ENCODE measurements around the gene PDIA4. TPM values are rescaled to one million over a fixed set of nuclear protein-coding genes. Genes with fewer than 3 reads are reported as not detected.
A peak's percentile ranks its signal among the peaks of the same experiment; 100 is the strongest.

The PDIA4 gene
- total and polyA plus RNA-seq, 2 donors from 2014 or later, result 69.9 to 159 TPM

DNA sequence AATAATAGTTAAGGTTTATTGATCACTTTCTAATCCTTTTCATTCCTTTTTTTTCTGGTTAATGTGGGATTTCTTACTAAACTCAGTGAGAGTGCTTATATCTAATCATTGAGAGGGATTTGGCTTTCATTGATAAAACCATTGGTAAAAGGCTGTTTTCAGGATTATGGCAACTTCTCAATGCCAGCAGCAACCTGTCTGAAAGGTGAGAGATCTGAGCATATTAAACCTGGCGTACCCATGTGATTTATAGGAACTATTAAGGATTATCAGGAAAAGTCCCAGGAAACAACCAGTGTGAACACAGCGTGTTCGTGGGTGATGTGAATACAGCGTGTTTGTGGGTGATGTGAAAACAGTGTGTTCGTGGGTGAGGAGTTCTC lies 65.9 kb downstream of the PDIA4 start:
- TF ChIP-seq, protein P1, sequence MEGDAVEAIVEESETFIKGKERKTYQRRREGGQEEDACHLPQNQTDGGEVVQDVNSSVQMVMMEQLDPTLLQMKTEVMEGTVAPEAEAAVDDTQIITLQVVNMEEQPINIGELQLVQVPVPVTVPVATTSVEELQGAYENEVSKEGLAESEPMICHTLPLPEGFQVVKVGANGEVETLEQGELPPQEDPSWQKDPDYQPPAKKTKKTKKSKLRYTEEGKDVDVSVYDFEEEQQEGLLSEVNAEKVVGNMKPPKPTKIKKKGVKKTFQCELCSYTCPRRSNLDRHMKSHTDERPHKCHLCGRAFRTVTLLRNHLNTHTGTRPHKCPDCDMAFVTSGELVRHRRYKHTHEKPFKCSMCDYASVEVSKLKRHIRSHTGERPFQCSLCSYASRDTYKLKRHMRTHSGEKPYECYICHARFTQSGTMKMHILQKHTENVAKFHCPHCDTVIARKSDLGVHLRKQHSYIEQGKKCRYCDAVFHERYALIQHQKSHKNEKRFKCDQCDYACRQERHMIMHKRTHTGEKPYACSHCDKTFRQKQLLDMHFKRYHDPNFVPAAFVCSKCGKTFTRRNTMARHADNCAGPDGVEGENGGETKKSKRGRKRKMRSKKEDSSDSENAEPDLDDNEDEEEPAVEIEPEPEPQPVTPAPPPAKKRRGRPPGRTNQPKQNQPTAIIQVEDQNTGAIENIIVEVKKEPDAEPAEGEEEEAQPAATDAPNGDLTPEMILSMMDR (IDR thresholded peaks at IDR 0.05; ENCODE audit: borderline replicate concordance, extremely low read depth, insufficient read depth), result no peak
- peak overlapping the region in 2 of 3 donors; percentile 49 to 95 for H3K9ac ChIP-seq (ENCODE audit: low read length in 3 of 3)
- H3K4me3 ChIP-seq (ENCODE audit: low read length in 3 of 3), result peak overlapping the region; percentile 77 to 97 (median 86)
- H3K4me1 ChIP-seq (ENCODE audit: control insufficient read depth in 2 of 3, insufficient read depth in 2 of 3, low read depth in 1 of 3, low read length in 3 of 3), result peaks cover 0 to 4% (median 0%) of the 10 kb centered on the region in 3 donors
- H3K36me3 ChIP-seq (ENCODE audit: control insufficient read depth in 2 of 3, insufficient read depth in 3 of 3, low read length in 3 of 3), result no peaks in the 10 kb centered on the region
- no peak for FAIRE-seq
- no peaks in the 10 kb centered on the region for H3K9me3 ChIP-seq (ENCODE audit: control insufficient read depth in 2 of 3, insufficient read depth in 1 of 3, low read length in 3 of 3)
- no peaks in the 10 kb centered on the region for H3K27me3 ChIP-seq (ENCODE audit: control insufficient read depth, insufficient read depth, low read length)
- intact Hi-C loops (cut with DNase I), result no loop called here
- H3K27ac ChIP-seq (ENCODE audit: low read depth in 2 of 2, low read length in 2 of 2), result no peak overlapping the region
- no peak for DNase-seq

DNA sequence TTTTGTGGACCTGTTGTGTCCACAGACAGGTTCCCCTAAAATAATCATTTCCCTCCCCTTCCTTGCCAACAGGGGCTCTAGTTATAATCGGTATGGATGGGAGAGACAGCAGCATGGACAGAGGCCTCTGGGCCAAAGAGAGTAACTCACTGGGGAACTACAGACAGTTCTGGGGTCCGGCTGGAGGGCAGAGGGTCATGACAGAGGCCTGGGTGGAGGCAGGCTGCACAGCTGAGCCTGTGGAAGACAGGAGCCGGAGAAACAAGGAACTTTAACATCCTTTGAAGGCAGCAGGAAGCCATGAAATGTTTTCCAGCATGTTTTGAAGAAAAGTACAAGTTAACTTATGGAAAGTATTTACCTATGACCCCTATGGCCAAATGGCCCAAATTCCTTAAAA lies 68.6 kb downstream of the PDIA4 start:
- TF ChIP-seq, protein P1 (IDR thresholded peaks at IDR 0.05; ENCODE audit: borderline replicate concordance, extremely low read depth, insufficient read depth), result no peak
- Histone ChIP-seq H3K4me1 (ENCODE audit: control insufficient read depth in 2 of 3, insufficient read depth in 2 of 3, low read depth in 1 of 3, low read length in 3 of 3) (peaks cover 0 to 2% (median 0%) of the 10 kb centered on the region in 3 donors), H3K9me3 (ENCODE audit: control insufficient read depth in 2 of 3, insufficient read depth in 1 of 3, low read length in 3 of 3) (no peaks in the 10 kb centered on the region), H3K36me3 (ENCODE audit: control insufficient read depth in 2 of 3, insufficient read depth in 3 of 3, low read length in 3 of 3) (no peaks in the 10 kb centered on the region), H3K4me3 (ENCODE audit: low read length in 3 of 3) (no peak overlapping the region), H3K9ac (ENCODE audit: low read length in 3 of 3) (no peak overlapping the region), H3K27ac (ENCODE audit: low read depth in 2 of 2, low read length in 2 of 2) (no peak overlapping the region), H3K27me3 (ENCODE audit: control insufficient read depth, insufficient read depth, low read length) (no peaks in the 10 kb centered on the region)
- intact Hi-C loops (cut with DNase I), result no loop called here
- DNase-seq (no peak), FAIRE-seq (no peak)

DNA sequence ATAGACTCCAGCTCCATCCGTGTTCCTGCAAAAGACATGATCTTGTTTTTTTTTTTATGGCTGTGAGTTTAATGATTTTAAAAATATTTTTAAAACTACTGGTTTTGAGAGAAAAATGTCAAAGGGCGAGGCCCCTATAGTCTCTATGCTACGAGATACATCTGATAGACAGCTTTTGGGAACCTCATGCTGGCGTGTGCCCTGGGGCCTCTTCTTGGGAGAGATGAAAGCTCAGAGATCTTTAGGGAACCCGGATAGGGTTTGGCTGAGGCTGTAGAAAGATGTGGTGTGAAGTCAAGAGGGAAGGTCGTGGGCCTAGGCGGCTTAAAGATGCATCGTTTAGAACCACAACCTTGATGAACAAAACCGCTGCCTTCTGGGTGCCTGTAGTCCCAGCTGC lies 70.2 kb downstream of the PDIA4 start:
- Histone ChIP-seq H3K4me3 (ENCODE audit: low read length in 3 of 3) (no peak overlapping the region), H3K27ac (ENCODE audit: low read depth in 2 of 2, low read length in 2 of 2) (no peak overlapping the region), H3K4me1 (ENCODE audit: control insufficient read depth in 2 of 3, insufficient read depth in 2 of 3, low read depth in 1 of 3, low read length in 3 of 3) (no peaks in the 10 kb centered on the region), H3K36me3 (ENCODE audit: control insufficient read depth in 2 of 3, insufficient read depth in 3 of 3, low read length in 3 of 3) (no peaks in the 10 kb centered on the region), H3K9me3 (ENCODE audit: control insufficient read depth in 2 of 3, insufficient read depth in 1 of 3, low read length in 3 of 3) (no peaks in the 10 kb centered on the region), H3K27me3 (ENCODE audit: control insufficient read depth, insufficient read depth, low read length) (no peaks in the 10 kb centered on the region), H3K9ac (ENCODE audit: low read length in 3 of 3) (no peak overlapping the region)
- DNase-seq (no peak), FAIRE-seq (no peak)
- intact Hi-C loops (cut with DNase I), result no loop called here
- TF ChIP-seq, protein P1 (IDR thresholded peaks at IDR 0.05; ENCODE audit: borderline replicate concordance, extremely low read depth, insufficient read depth), result no peak

DNA sequence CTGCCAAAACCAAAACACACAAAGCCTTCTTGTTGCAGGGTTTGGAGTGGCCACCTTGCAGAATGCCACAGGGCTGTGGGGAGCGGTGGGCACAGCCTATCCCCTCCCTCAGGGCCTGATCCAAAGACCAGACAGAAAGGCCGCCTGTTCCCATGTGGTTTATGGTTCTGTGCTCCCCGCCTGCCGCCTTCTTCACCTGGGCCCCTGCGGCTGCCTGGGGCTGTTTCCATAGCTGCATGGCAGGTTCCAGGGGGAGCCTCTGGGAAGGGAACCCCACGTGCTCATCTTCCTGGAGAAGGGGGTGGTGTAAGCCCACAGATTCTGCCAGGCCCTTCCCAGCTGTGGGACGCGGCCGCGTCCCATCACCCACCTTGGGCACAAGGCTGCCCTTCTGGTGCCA lies 73.5 kb downstream of the PDIA4 start:
- TF ChIP-seq, protein P1 (IDR thresholded peaks at IDR 0.05; ENCODE audit: borderline replicate concordance, extremely low read depth, insufficient read depth), result no peak
- no peaks in the 10 kb centered on the region for H3K9me3 ChIP-seq (ENCODE audit: control insufficient read depth in 2 of 3, insufficient read depth in 1 of 3, low read length in 3 of 3)
- intact Hi-C loops (cut with DNase I), result no loop called here
- H3K9ac ChIP-seq (ENCODE audit: low read length in 3 of 3), result no peak overlapping the region
- FAIRE-seq (no peak), DNase-seq (peak in 1 of 5 donors; percentile 43)
- no peak overlapping the region for H3K4me3 ChIP-seq (ENCODE audit: low read length in 3 of 3)
- H3K27ac ChIP-seq (ENCODE audit: low read depth in 2 of 2, low read length in 2 of 2), result no peak overlapping the region
- H3K4me1 ChIP-seq (ENCODE audit: control insufficient read depth in 2 of 3, insufficient read depth in 2 of 3, low read depth in 1 of 3, low read length in 3 of 3), result no peaks in the 10 kb centered on the region
- H3K27me3 ChIP-seq (ENCODE audit: control insufficient read depth, insufficient read depth, low read length), result no peaks in the 10 kb centered on the region
- H3K36me3 ChIP-seq (ENCODE audit: control insufficient read depth in 2 of 3, insufficient read depth in 3 of 3, low read length in 3 of 3), result no peaks in the 10 kb centered on the region
